K562 (cell line): ENCODE results near the gene ULBP1. TPM values are rescaled to one million over a fixed set of nuclear protein-coding genes. Genes with fewer than 3 reads are reported as not detected.

Experiments used
- ATAC-seq: fragments of 200-7000 bp; cut with Tn5 transposase; 3 replicates; pipeline ENCODE4 v1.9.1; 2020; ENCODE audit warnings: moderate library complexity
- BruUV-seq: library from RNA; stranded (reverse); fragments of 400-500 nt; replicated peaks from 2 replicates; lab custom pipeline; 2021; lab: Mats Ljungman, UMichigan
- CTCF ChIA-PET: fragments of 300-600 bp; formaldehyde crosslinking; extraction: SDS; loops from one replicate; lab custom pipeline; 2021; ENCODE audit warnings: low intra/inter-chr PET ratio; lab: Yijun Ruan, JAX
- POLR2A ChIA-PET: fragments of 300-600, 350-650 bp; sonication (Branson Sonifier 250); formaldehyde crosslinking; extraction: SDS; loops from one replicate; lab custom pipeline; 2021; ENCODE audit warnings: antibody characterized with exemption, inconsistent platforms; lab: Yijun Ruan, JAX
- DNase-seq, 4 experiments: peaks; one replicate each; pipeline versions ENCODE4 v3.0.0 to v3.0.0-alpha.2; 2011 to 2018; ENCODE audit warnings: low spot score in 3 of 4, mixed read lengths in 3 of 4; ENCODE audit errors: extremely low read depth in 1 of 4
- FAIRE-seq: peaks from 2 replicates; lab custom pipeline; 2011; peaks lifted over from hg19 to GRCh38; lab: Jason Lieb, UNC
- H2AFZ ChIP-seq: 2 replicates; pipeline ENCODE4 v1.6.0; 2011; ENCODE audit warnings: low read depth, low read length, control low read depth, inconsistent platforms
- H3K27ac ChIP-seq: fragments of 200-600 bp; 3 replicates; pipeline ENCODE4 v1.8.0; 2011; ENCODE audit warnings: low read depth, mild to moderate bottlenecking, control low read depth, inconsistent platforms, low read length, moderate library complexity, mixed read lengths; ENCODE audit errors: extremely low read depth
- H3K27me3 ChIP-seq, 2 experiments: fragments of 300-600 bp in 1 of 2; 2 replicates in 1 of 2; 3 replicates in 1 of 2; pipeline versions ENCODE4 v1.6.0 to v1.8.0; 2011; ENCODE audit warnings: inconsistent platforms in 2 of 2, low read length in 2 of 2, mild to moderate bottlenecking in 1 of 2, mixed read lengths in 1 of 2, moderate library complexity in 1 of 2; ENCODE audit not compliant: control insufficient read depth in 2 of 2, insufficient read depth in 2 of 2
- H3K36me3 ChIP-seq: fragments of 300-600 bp; 3 replicates; pipeline ENCODE4 v1.8.0; 2011; ENCODE audit warnings: mild to moderate bottlenecking, low read length, inconsistent platforms; ENCODE audit not compliant: control insufficient read depth, insufficient read depth
- H3K4me1 ChIP-seq, 2 experiments: fragments of 200-600 bp in 1 of 2; replicated peaks in 1 of 2; 2 replicates in 1 of 2; 3 replicates in 1 of 2; pipeline versions ENCODE4 v1.5.1 to v1.8.0; 2011; ENCODE audit warnings: inconsistent platforms in 2 of 2, low read length in 2 of 2, mild to moderate bottlenecking in 1 of 2, mixed read lengths in 1 of 2, moderate library complexity in 1 of 2; ENCODE audit not compliant: control insufficient read depth in 2 of 2, insufficient read depth in 2 of 2
- H3K4me2 ChIP-seq: 2 replicates; pipeline ENCODE4 v1.6.1; 2011; ENCODE audit warnings: low read length, control low read depth, inconsistent platforms, mixed read lengths; ENCODE audit not compliant: insufficient read depth
- H3K4me3 ChIP-seq: fragments of 200-600 bp; sonication (generic), shearing (Covaris generic); 2 replicates; pipeline ENCODE4 v1.5.1; 2016; ENCODE audit warnings: control low read depth, inconsistent platforms
- H3K79me2 ChIP-seq: fragments of 200-600 bp; 3 replicates; pipeline ENCODE4 v1.8.0; 2011; ENCODE audit warnings: low read length, inconsistent platforms; ENCODE audit not compliant: control insufficient read depth, insufficient read depth
- H3K9ac ChIP-seq, 2 experiments: 2 replicates each; pipeline versions ENCODE4 v1.6.0 to v1.6.1; 2011; ENCODE audit warnings: low read depth in 2 of 2, low read length in 2 of 2, control low read depth in 1 of 2, inconsistent platforms in 1 of 2, mild to moderate bottlenecking in 1 of 2, mixed read lengths in 1 of 2; ENCODE audit not compliant: insufficient read depth in 1 of 2
- H3K9me1 ChIP-seq: one replicate; pipeline ENCODE4 v1.6.0; 2011; ENCODE audit warnings: inconsistent platforms, mild to moderate bottlenecking, low read length, moderate library complexity; ENCODE audit not compliant: control insufficient read depth, insufficient read depth
- H3K9me3 ChIP-seq: replicated peaks from 2 replicates; pipeline ENCODE4 v1.5.1; 2011; ENCODE audit warnings: low read depth, low read length, inconsistent platforms; ENCODE audit not compliant: control insufficient read depth, insufficient read depth
- H4K20me1 ChIP-seq: replicated peaks from 2 replicates; pipeline ENCODE4 v1.6.1; 2011; ENCODE audit warnings: low read length, inconsistent platforms, mixed read lengths; ENCODE audit not compliant: control insufficient read depth, insufficient read depth
- BHLHE40 ChIP-seq: IDR thresholded peaks from 2 replicates; pipeline ENCODE4 v1.6.1; 2011; ENCODE audit warnings: low read length, improper control_type of control experiment
- CBFA2T3 ChIP-seq: fragments of 450-650 bp; IDR thresholded peaks from 2 replicates; pipeline ENCODE4 v1.6.1; 2017
- CHD4 ChIP-seq: fragments of 200-600 bp; sonication (generic); IDR thresholded peaks from 3 replicates; pipeline ENCODE4 v1.6.1; 2012; ENCODE audit warnings: low read depth, mild to moderate bottlenecking, mixed read lengths, low read length, inconsistent platforms; ENCODE audit not compliant: insufficient read depth, insufficient replicate concordance, poor library complexity, severe bottlenecking
- EHMT2 ChIP-seq: fragments of 450-650 bp; IDR thresholded peaks from 2 replicates; pipeline ENCODE4 v1.6.1; 2018; ENCODE audit warnings: antibody characterized with exemption
- MTA1 ChIP-seq: fragments of 450-650 bp; IDR thresholded peaks from 2 replicates; pipeline ENCODE4 v1.6.1; 2017; ENCODE audit warnings: borderline replicate concordance
- NR3C1 ChIP-seq: sonication (generic); formaldehyde crosslinking; IDR thresholded peaks from 2 replicates; pipeline ENCODE4 v1.8.1; 2022; ENCODE audit warnings: missing genetic modification reagents
- SETDB1 ChIP-seq: IDR thresholded peaks from one replicate; pipeline ENCODE4 v1.6.1; 2012; ENCODE audit warnings: low read length, control low read depth, inconsistent platforms
- ZBTB2 ChIP-seq: fragments of 450-650 bp; IDR thresholded peaks from 2 replicates; pipeline ENCODE4 v1.6.1; 2016; ENCODE audit warnings: antibody characterized with exemption
- in situ Hi-C: fragments of 300-500 bp; cut with MboI; formaldehyde crosslinking; loops from 4 replicates; pipeline ENCODE4 v1.15.0; 2018; ENCODE audit warnings: inconsistent platforms, mixed read lengths
- intact Hi-C: fragments of 100-400 bp; cut with micrococcal nuclease; formaldehyde crosslinking; loops from 2 replicates; pipeline ENCODE4 v1.14.2; 2022
- polyA plus RNA-seq, 8 experiments: library from polyadenylated mRNA; depleted of rRNA in 4 of 8; stranded (reverse) in 5 of 8; unstranded in 3 of 8; fragments of >200 nt; fragmentation: Nextera tagmentation in 2 of 8; fragmentation: Illumina TruSeq in 1 of 8; extraction: Ambion mirVana in 2 of 8; extraction: Trizol in 1 of 8; gene quantifications; 2 replicates each; pipeline versions ENCODE4 v1.2.1 to v1.2.3, GENCODE V29; 2011 to 2014; ENCODE audit warnings: inconsistent platforms in 1 of 8, missing spikeins in 1 of 8
- total RNA-seq, 7 experiments: library from RNA; depleted of rRNA in 6 of 7; stranded (reverse); fragments of >200 nt in 6 of 7; fragmentation: Illumina TruSeq in 2 of 7; extraction: Trizol in 2 of 7; gene quantifications; 2 replicates each; pipeline versions ENCODE4 v1.2.1 to v1.2.3, GENCODE V29; 2011 to 2021; ENCODE audit warnings: low replicate concordance in 1 of 7
- TF ChIP-seq, protein P1 (sequence below): fragments of 450-650 bp; formaldehyde crosslinking; IDR thresholded peaks from 2 replicates; pipeline ENCODE4 v1.4.0; 2022; ENCODE audit warnings: missing genetic modification characterization
- TF ChIP-seq, protein P2 (sequence below), 2 experiments: fragments of 450-650 bp in 1 of 2; IDR thresholded peaks; 2 replicates each; pipeline ENCODE4 v1.6.1; 2011 to 2017; ENCODE audit warnings: low read depth in 2 of 2, antibody characterized with exemption in 1 of 2, borderline replicate concordance in 1 of 2, low read length in 1 of 2, mild to moderate bottlenecking in 1 of 2, mixed read lengths in 1 of 2; ENCODE audit not compliant: control insufficient read depth in 1 of 2
- TF ChIP-seq, protein P3 (sequence below), 2 experiments: fragments of 450-650 bp; IDR thresholded peaks; 2 replicates each; pipeline ENCODE4 v1.6.1; 2016
- TF ChIP-seq, protein P4 (sequence below): IDR thresholded peaks from 2 replicates; pipeline ENCODE4 v1.6.1; 2016; ENCODE audit warnings: missing genetic modification characterization, missing compliant biosample characterization

Gene ULBP1
- total and polyA plus RNA-seq, 9 of the 15 experiments (the other 6 are each of a cell fraction or from before 2014, with no cell fraction given) = 0.33 to 6.0 (median 2.5) TPM

DNA sequence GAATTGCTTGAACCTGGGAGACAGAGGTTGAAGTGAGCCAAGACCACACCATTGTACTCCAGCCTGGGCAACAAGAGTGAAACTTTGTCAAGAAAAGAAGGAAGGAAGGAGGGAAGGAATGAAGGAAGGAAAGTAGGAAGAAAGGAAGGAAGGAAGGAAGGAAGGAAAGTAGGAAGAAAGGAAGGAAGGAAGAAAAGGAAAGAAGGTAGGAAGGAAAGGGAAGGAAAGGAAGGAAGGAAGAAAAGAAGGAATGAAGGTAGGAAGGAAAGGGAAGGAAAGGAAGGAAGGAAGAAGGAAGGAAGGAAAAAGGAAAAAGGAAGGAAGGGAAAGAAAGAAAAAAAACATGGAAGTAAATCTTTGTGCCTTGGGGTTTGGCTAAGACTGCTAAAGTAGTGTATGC lies 11.7 kb downstream of the ULBP1 start:
- Histone ChIP-seq H2AFZ (no peak overlapping the region), H4K20me1 (no peaks in the 10 kb centered on the region; the same call in 1 of the 2 replicates), H3K4me3 (no peak overlapping the region), H3K9ac (no peak overlapping the region), H3K79me2 (no peaks in the 10 kb centered on the region), H3K27ac (no peak overlapping the region), H3K9me1 (no peaks in the 10 kb centered on the region), H3K27me3 (peaks cover 2 to 44% of the 10 kb centered on the region in 2 experiments; a peak in 3 of 5 replicates), H3K4me1 (no peaks in the 10 kb centered on the region), H3K4me2 (no peak overlapping the region), H3K9me3 (no peaks in the 10 kb centered on the region), H3K36me3 (no peaks in the 10 kb centered on the region)
- no peak for ATAC-seq
- in situ Hi-C loops (no loop called here), intact Hi-C loops (no loop called here)
- no peak for FAIRE-seq
- no peak for DNase-seq
- ChIA-PET CTCF (no interaction called here), POLR2A (no interaction called here)
- no TSS peak for BruUV-seq
- TF ChIP-seq BHLHE40 = no peak
- 0 out of 2 replicates have a peak, but pooled peaks have one; percentile 8 for TF ChIP-seq CBFA2T3
- TF ChIP-seq NR3C1 = no peak
- TF ChIP-seq MTA1 = peak; percentile 54
- TF ChIP-seq, protein P1, sequence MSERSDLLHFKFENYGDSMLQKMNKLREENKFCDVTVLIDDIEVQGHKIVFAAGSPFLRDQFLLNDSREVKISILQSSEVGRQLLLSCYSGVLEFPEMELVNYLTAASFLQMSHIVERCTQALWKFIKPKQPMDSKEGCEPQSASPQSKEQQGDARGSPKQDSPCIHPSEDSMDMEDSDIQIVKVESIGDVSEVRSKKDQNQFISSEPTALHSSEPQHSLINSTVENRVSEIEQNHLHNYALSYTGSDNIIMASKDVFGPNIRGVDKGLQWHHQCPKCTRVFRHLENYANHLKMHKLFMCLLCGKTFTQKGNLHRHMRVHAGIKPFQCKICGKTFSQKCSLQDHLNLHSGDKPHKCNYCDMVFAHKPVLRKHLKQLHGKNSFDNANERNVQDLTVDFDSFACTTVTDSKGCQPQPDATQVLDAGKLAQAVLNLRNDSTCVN = 0 out of 2 replicates have a peak, but pooled peaks have one; percentile 23
- TF ChIP-seq CHD4 = no peak
- no peak for TF ChIP-seq SETDB1
- TF ChIP-seq, protein P2, sequence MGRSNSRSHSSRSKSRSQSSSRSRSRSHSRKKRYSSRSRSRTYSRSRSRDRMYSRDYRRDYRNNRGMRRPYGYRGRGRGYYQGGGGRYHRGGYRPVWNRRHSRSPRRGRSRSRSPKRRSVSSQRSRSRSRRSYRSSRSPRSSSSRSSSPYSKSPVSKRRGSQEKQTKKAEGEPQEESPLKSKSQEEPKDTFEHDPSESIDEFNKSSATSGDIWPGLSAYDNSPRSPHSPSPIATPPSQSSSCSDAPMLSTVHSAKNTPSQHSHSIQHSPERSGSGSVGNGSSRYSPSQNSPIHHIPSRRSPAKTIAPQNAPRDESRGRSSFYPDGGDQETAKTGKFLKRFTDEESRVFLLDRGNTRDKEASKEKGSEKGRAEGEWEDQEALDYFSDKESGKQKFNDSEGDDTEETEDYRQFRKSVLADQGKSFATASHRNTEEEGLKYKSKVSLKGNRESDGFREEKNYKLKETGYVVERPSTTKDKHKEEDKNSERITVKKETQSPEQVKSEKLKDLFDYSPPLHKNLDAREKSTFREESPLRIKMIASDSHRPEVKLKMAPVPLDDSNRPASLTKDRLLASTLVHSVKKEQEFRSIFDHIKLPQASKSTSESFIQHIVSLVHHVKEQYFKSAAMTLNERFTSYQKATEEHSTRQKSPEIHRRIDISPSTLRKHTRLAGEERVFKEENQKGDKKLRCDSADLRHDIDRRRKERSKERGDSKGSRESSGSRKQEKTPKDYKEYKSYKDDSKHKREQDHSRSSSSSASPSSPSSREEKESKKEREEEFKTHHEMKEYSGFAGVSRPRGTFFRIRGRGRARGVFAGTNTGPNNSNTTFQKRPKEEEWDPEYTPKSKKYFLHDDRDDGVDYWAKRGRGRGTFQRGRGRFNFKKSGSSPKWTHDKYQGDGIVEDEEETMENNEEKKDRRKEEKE (IDR thresholded peaks at IDR 0.05; ENCODE audit: borderline replicate concordance in 1 of 2, control insufficient read depth in 1 of 2, low read depth in 2 of 2, low read length in 1 of 2) = 0 out of 4 replicates have a peak, but pooled peaks of 1 of the 2 experiments have one; percentile 42
- TF ChIP-seq EHMT2 = peak; percentile 39; the same call in 1 of the 2 replicates
- peak; percentile 47; the same call in 1 of the 2 replicates for TF ChIP-seq ZBTB2
- TF ChIP-seq, protein P3, sequence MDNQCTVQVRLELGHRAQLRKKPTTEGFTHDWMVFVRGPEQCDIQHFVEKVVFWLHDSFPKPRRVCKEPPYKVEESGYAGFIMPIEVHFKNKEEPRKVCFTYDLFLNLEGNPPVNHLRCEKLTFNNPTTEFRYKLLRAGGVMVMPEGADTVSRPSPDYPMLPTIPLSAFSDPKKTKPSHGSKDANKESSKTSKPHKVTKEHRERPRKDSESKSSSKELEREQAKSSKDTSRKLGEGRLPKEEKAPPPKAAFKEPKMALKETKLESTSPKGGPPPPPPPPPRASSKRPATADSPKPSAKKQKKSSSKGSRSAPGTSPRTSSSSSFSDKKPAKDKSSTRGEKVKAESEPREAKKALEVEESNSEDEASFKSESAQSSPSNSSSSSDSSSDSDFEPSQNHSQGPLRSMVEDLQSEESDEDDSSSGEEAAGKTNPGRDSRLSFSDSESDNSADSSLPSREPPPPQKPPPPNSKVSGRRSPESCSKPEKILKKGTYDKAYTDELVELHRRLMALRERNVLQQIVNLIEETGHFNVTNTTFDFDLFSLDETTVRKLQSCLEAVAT (IDR thresholded peaks at IDR 0.05) = 0 out of 4 replicates have a peak, but pooled peaks of 1 of the 2 experiments have one; percentile 47
- TF ChIP-seq, protein P4, sequence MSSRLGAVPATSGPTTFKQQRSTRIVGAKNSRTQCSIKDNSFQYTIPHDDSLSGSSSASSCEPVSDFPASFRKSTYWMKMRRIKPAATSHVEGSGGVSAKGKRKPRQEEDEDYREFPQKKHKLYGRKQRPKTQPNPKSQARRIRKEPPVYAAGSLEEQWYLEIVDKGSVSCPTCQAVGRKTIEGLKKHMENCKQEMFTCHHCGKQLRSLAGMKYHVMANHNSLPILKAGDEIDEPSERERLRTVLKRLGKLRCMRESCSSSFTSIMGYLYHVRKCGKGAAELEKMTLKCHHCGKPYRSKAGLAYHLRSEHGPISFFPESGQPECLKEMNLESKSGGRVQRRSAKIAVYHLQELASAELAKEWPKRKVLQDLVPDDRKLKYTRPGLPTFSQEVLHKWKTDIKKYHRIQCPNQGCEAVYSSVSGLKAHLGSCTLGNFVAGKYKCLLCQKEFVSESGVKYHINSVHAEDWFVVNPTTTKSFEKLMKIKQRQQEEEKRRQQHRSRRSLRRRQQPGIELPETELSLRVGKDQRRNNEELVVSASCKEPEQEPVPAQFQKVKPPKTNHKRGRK = peak; percentile 96
